Activated naive CD4-positive, alpha-beta T cell (primary cell): ENCODE measurements around the gene ANKRD33B.
"Not testable (repeated sequence)": the region's sequence is repeated elsewhere in the genome, so short reads cannot be mapped to it uniquely, and the experiment has no call there.

ENCODE experiments used
- DNase-seq, 4 experiments: peaks; one replicate each; lab custom pipeline; 2025; lab: John Stamatoyannopoulos, UW

ANKRD33B gene

DNA sequence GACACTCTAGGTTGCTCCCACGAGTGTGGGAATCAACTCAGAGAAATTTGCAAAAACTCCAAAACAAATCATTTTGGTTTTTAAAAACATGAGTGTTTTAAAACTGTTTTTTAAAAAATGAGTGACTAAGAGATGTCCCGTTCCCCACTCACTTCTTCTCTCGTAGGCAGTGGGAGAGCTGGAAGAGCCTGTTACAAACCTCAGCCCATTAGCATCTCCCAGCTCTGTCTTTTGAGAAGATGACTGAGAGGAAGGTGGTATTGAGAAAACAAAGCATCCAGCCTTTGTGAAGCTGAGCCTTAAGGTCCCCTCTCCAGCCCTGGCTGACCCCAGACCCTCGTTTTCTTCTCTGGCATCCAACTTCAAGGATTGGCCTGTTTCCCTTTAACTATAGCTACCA, 4.7 kb upstream of the ANKRD33B start:
- DNase-seq = no peak

GRCh38 chr5:10559871-10560270, 4.0 kb upstream of the ANKRD33B start:
- DNase-seq = no peak

GRCh38 chr5:10562201-10563109, 1.4 kb upstream of the ANKRD33B start:
- DNase-seq = no peak

- DNase-seq = peak in 1 of 4 experiments; percentile 9
Measured at GRCh38 chr5:10563110-10563944, 543 bp upstream of the ANKRD33B start.

- DNase-seq = peak in 2 of 4 experiments; percentile 3 to 6
Measured at GRCh38 chr5:10564838-10565784, 1.2 kb downstream of the ANKRD33B start.

DNA sequence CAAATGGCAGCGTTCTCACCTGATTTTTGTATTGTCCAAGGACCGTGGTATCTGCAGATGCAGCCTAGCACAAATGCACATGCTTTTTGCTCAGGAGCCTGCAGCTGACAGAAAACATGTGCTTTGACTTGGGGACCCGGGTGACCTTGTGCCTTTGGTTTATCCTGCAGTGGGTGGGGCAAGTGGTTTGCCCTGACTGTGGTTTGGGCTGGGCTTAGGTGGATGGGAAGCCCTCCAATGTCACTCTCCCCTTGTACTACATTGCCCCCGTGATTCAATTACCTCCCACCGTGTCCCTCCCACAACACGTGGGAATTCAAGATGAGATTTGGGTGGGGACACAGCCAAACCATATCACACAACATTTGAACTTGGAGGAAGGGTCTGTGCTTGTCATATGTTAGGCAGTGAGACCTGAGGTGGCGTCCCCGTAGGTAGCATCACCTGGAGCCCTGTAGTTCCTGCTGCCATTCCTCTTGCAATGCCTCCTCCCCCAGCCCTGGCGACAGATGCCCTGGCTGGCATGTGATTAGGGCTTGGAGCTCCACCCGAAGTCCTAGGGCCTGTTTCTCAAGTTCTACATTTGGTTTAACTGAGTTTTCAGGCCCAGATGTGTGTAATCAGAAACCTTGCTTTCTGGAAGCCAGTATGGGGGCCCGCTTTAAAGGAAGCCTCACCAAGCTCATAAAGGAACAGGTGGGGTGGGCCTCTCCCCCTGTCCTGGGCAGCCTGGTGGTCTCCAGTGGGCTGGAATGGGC, 2.1 kb downstream of the ANKRD33B start:
- no peak for DNase-seq

GRCh38 chr5:10566543-10567068, 2.7 kb downstream of the ANKRD33B start:
- DNase-seq = no peak

DNA sequence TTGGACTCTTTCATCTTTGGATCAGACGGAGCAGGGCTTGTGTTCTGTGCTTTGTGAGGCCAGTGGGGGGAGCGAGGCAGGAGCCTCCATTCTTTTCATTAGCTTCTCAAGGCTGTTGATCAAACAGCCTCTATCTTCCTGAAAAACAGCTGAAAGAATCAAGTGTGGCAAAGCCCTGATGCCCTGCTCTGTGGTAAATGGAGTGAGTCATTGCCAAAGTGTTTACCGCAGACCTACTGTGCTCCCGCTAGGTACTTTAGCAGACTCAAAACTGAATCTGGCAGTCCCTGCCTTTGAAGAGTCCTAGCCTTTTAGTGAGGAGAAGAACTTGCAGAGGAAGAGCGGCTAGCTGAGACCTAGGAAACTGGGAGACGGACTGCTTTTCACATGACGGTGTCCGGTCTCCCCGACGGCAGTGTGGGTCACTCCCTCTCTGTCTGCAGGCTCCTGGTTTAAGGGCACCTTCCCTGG, 3.3 kb downstream of the ANKRD33B start:
- DNase-seq = no peak

DNA sequence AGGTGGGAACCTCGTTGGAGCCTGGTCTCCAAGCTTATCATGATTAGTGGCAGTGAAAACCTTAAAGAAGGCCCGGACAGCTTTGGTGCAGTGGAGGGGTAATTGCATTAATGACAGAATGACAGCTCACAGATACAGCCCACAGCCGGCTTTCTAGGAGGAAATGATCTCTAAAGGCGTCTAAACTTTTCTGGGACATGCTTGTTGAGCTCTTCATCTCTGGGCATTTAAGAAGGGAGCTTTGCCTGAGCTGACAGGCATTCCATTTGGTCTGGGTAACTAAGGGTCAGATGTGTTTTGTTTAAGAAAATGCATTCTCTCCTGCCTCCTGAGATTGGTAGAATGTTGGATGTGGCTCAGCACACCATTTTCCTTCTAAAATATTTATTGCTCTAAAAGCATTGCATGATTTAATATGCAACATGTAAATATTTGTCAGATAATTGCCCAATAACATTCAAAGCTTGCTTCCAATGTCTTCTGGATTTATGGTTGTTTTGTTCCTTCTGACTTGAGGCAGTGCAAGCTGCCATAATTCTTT, 4.0 kb downstream of the ANKRD33B start:
- no peak for DNase-seq

DNA sequence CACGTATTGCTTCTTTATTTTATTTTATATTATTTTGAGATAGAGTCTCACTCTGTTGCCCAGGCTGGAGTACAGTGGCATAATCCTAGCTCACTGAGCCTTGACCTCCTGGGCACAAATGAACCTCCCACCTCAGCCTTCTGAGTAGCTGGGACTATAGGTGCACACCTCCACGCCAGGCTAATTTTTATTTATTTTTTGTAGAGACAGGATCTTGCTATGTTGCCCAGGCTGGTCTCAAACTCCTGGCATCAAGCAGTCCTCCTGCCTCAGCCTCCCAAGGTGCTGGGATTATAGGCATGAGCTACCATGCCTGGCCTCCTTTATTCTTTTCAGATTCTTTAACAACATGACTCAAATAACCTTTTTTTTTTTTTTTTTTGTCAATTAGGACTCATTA, 6.7 kb downstream of the ANKRD33B start:
- not testable (repeated sequence) for DNase-seq

- DNase-seq = no peak
Measured at GRCh38 chr5:10572451-10572850, 8.6 kb downstream of the ANKRD33B start.

- DNase-seq = no peak
Measured at GRCh38 chr5:10573487-10574145, 9.7 kb downstream of the ANKRD33B start.

- not testable (repeated sequence) for DNase-seq
Measured at GRCh38 chr5:10574879-10575278, 11.0 kb downstream of the ANKRD33B start.

DNA sequence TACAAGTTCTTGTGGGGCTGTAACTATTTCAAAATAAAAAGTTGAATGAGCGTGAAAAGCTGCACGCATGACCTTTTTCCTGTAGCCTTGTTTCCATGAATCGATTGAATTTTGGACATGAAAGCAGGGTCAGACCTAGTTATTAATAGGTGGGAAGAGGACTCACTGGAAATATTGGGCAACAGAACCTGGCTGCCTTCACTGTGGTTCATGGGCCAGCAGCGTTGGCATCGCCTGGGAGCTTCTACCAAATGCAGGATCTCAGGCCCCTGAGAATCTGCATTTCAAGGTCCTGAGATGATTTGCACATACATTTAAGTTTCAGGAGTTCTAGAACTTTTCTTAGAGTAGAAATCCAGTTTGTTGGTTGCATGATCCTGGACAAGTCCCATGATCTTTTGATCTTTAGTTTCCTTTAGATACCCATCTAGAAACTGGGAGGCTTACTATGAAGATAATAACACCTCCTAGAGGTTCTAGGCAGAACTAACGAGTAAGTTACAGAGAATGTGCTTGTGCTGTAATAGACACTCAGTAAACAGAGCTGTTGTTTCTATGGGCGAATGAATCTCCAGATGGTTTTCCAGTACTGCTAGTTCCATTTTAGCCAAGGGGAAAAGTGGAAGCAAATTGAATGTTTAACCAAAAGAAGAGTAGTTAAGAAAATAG, 12.4 kb downstream of the ANKRD33B start:
- DNase-seq = no peak

DNA sequence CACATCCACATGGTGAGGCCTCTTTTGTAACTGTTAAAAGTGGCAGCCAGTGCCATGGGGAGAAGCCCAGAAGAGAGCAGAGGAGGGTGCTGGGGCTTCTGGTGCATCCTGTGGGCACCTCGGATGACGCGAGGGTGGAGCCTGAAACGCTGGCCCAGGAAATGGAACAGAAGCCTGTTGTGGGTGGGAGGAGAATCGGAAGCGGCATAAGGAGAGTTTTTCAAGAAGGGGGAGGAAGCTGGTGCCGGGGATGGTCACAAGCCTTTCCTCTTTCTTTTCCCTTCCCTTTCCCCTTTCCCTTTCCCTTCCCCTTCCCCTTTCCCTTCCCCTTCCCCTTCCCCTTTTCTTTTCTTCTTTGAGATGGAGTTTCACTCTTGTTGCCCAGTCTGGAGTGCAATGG, 12.9 kb downstream of the ANKRD33B start:
- DNase-seq = no peak

- no peak for DNase-seq
Measured at GRCh38 chr5:10577371-10578292, 13.8 kb downstream of the ANKRD33B start.

GRCh38 chr5:10578293-10578665, 14.4 kb downstream of the ANKRD33B start:
- DNase-seq = no peak

DNA sequence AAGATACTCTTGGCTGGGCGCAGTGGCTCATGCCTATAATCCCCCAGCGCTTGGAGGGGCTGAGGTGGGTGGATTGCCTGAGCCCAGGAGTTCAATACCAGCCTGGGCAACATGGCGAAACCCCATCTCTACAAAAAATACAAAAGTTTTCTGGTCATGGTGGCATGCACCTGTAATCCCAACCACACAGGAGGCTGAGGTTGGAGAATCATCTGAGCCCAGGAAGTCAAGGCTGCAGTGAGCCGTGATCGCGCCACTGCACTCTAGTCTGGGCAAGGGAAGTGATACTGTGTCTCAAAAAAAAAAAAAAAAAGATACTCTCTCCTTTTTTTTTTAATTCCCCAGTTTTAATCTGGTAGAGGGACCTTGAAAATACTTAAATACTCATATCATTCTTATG, 15.0 kb downstream of the ANKRD33B start:
- no peak for DNase-seq
